Measurements from ENCODE around the gene NRAP. TPM values are rescaled to one million over a fixed set of nuclear protein-coding genes. Genes with fewer than 3 reads are reported as not detected.

NRAP gene
- total RNA-seq, 1 experiment from 2014 or later: not detected

- Mint-ChIP-seq H3K4me1 (peaks cover 35 to 42% of the 10 kb centered on the region in 2 experiments), H3K9me3 (no peaks in the 10 kb centered on the region)
Measured at GRCh38 chr10:113712024-113712423, 48.2 kb upstream of the NRAP start.

More at GRCh38 chr10:113712024-113712423, 48.2 kb upstream of the NRAP start:
- Mint-ChIP-seq H3K27me3 (ENCODE audit: low read depth) (peaks cover 8% of the 10 kb centered on the region), H3K36me3 (ENCODE audit: insufficient read depth in 1 of 3, low read depth in 3 of 3) (peaks cover 0 to 2% (median 0%) of the 10 kb centered on the region in 3 experiments; a peak in 2 of 7 replicates), H3K27ac (no peak overlapping the region), H3K4me3 (no peak overlapping the region)
- peaks cover 11% of the 10 kb centered on the region; the same call in 1 of the 2 replicates for H3K4me1 ChIP-seq (ENCODE audit: insufficient read depth, low read length)
- WGBS (ENCODE audit: extremely low coverage, insufficient read length, low lambda C conversion rate): no CpG with 5 or more reads among the region's 3 CpGs
- H4K91ac ChIP-seq (ENCODE audit: insufficient read length, low read depth, low read length): no peak overlapping the region
- H2BK5ac ChIP-seq (ENCODE audit: insufficient read length, low read length): no peak overlapping the region
- H3K4ac ChIP-seq (ENCODE audit: low read depth, low read length): no peak overlapping the region
- H3T11ph ChIP-seq (ENCODE audit: low read length): no peak overlapping the region
- H3K23me2 ChIP-seq (ENCODE audit: insufficient read length, low read depth, low read length, poor library complexity, severe bottlenecking): no peaks in the 10 kb centered on the region
- no peak overlapping the region for H3K9ac ChIP-seq (ENCODE audit: extremely low read depth, insufficient read length, low read length)
- H2BK12ac ChIP-seq (ENCODE audit: insufficient read length, low read depth, low read length): no peak overlapping the region
- H3K27me3 ChIP-seq (ENCODE audit: insufficient read depth, low read length): no peaks in the 10 kb centered on the region
- no peaks in the 10 kb centered on the region for H3K9me3 ChIP-seq (ENCODE audit: control insufficient read depth, low read depth, low read length)
- H3K56ac ChIP-seq (ENCODE audit: insufficient read length, low read depth, low read length): no peak overlapping the region
- H4K20me1 ChIP-seq (ENCODE audit: control insufficient read depth, insufficient read depth, insufficient read length): no peaks in the 10 kb centered on the region
- no peak overlapping the region for H2AFZ ChIP-seq (ENCODE audit: low read length)
- no peak overlapping the region for H2BK20ac ChIP-seq (ENCODE audit: low read depth, low read length, poor library complexity, severe bottlenecking)
- no peak overlapping the region for H3K14ac ChIP-seq (ENCODE audit: insufficient read depth, low read length)
- no peak overlapping the region for H3K27ac ChIP-seq (ENCODE audit: insufficient read length, low read depth, low read length)
- no peak for DNase-seq
- TF ChIP-seq CTCF (conservative IDR thresholded peaks at IDR 0.05): no peak
- H3K18ac ChIP-seq (ENCODE audit: insufficient read length, low read depth, low read length): no peak overlapping the region
- H3K4me2 ChIP-seq (ENCODE audit: insufficient read depth, insufficient read length, low read length): no peak overlapping the region
- H4K5ac ChIP-seq (ENCODE audit: insufficient read length, low read depth, low read length): no peak overlapping the region
- H4K8ac ChIP-seq (replicated peaks; ENCODE audit: insufficient read length, low read depth, low read length): no peak overlapping the region
- no peak overlapping the region for H3K23ac ChIP-seq (ENCODE audit: insufficient read length, low read depth, low read length)
- H2BK15ac ChIP-seq (ENCODE audit: low read depth, low read length): no peak overlapping the region
- H2AK5ac ChIP-seq (ENCODE audit: insufficient read length, low read length): no peak overlapping the region
- H2BK120ac ChIP-seq (ENCODE audit: low read depth, low read length, poor library complexity, severe bottlenecking): no peak overlapping the region
- H3K79me1 ChIP-seq (ENCODE audit: insufficient read depth, low read depth, low read length, poor library complexity, severe bottlenecking): no peaks in the 10 kb centered on the region
- H3K79me2 ChIP-seq (ENCODE audit: insufficient read depth, low read length): no peaks in the 10 kb centered on the region

Measured in H9 (cell line).